Fibroblast of upper back skin (primary cell): ENCODE data around the gene PHF23.

Experiments
- DNase-seq: peaks from one replicate; pipeline ENCODE4 v3.0.0-alpha.2; 2013

The PHF23 gene

DNA sequence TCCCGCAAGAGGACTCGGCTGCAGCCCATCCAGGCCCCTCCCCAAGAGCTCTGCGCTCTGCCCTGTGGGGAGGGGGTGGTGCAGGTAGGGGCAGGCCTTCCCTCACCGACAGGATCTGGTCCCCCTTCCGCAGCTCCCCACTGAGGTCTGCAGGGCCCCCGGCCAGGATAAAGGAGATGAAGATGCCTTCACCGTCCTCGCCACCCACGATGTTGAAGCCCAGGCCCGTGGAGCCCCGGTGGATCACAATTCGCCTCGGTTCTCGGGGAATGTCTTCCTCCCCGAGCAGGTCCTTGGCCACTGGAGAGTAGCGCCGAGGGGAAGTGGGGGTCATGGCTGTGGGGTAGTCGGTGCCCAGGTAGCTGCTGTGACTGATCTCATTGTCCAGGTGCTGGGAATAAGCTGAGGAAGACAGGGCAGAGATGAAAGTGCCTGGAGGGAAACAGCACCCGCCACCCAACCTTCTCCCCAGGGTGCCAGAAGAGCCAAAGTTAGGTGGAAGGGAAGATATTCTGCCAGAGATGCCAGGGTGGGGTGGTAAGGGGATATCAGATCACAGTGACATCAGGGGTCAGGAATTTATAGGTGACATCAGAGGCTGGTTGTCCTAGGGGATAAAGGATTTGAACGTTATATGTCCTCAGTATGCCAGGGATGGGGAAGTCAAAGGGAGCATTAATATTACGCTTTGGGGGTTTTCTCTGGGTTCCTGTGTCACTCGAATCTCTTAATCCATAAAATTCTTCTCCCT, 42.4 kb downstream of the PHF23 start:
- DNase-seq, result no peak

DNA sequence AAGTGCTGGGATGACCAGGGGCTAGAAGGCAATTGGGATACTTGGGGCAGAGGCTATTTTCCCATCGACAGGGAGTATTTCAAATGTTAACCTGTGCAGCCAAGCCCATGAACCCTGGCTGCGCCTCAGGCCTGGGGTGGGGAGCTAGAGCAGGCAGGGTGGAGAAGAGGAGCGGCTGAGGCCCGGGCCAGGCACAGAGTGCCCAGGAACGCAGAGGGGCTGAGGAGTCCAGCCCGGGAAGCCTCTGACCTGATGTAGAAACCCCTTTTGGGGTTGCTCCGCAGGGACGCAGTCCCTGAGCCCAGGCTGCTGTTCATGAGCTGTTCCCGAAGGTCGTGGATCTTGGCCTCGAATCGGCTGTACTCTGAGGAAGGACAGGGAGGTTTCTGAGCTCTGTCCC, 43.3 kb downstream of the PHF23 start:
- DNase-seq, result no peak

GRCh38 chr17:7192271-7192937, 46.9 kb downstream of the PHF23 start:
- no peak for DNase-seq

GRCh38 chr17:7191571-7192270, 47.5 kb downstream of the PHF23 start:
- no peak for DNase-seq

DNA sequence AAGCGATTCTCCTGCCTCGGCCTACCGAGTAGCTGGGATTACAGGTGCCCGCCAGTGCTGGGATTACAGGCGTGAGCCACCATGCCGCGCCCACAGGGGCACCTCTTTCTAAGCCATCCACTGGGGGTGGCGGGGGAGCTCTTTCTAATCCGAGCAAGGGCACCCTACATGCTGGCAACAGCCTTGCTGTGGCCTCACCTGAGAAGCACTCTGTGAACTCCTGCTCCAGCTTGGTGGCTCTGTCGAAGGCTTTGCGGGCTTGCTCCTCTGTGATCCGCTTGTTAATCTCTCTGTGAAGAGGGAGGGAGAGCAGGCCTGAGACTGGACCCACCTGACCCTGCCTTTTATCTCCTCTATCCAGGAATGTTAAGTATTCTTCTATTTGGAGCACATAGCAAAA, 48.2 kb downstream of the PHF23 start:
- DNase-seq, result no peak

GRCh38 chr17:7190276-7190917, 48.9 kb downstream of the PHF23 start:
- DNase-seq, result no peak

GRCh38 chr17:7186241-7186640, 53.0 kb downstream of the PHF23 start:
- DNase-seq, result no peak
